IPS-15b (cell line): ENCODE results near the gene ZBTB8B.

Experiments
- H3K27me3 ChIP-seq: one replicate; pipeline ENCODE4 v1.6.1; 2013; ENCODE audit warnings: low read length; ENCODE audit not compliant: control insufficient read depth, insufficient read depth
- H3K36me3 ChIP-seq: one replicate; pipeline ENCODE4 v1.6.1; 2013; ENCODE audit warnings: low read length; ENCODE audit not compliant: control insufficient read depth, insufficient read depth
- H3K4me1 ChIP-seq: one replicate; pipeline ENCODE4 v1.6.1; 2013; ENCODE audit warnings: mild to moderate bottlenecking, low read length; ENCODE audit not compliant: control insufficient read depth, insufficient read depth
- H3K4me3 ChIP-seq: one replicate; pipeline ENCODE4 v1.5.1; 2013; ENCODE audit warnings: low read depth, low read length
- H3K9ac ChIP-seq: one replicate; pipeline ENCODE4 v1.6.1; 2013; ENCODE audit warnings: low read depth, mild to moderate bottlenecking, low read length
- H3K9me3 ChIP-seq: one replicate; pipeline ENCODE4 v1.6.1; 2013; ENCODE audit warnings: mild to moderate bottlenecking, low read length; ENCODE audit not compliant: control insufficient read depth, insufficient read depth

Gene ZBTB8B

DNA sequence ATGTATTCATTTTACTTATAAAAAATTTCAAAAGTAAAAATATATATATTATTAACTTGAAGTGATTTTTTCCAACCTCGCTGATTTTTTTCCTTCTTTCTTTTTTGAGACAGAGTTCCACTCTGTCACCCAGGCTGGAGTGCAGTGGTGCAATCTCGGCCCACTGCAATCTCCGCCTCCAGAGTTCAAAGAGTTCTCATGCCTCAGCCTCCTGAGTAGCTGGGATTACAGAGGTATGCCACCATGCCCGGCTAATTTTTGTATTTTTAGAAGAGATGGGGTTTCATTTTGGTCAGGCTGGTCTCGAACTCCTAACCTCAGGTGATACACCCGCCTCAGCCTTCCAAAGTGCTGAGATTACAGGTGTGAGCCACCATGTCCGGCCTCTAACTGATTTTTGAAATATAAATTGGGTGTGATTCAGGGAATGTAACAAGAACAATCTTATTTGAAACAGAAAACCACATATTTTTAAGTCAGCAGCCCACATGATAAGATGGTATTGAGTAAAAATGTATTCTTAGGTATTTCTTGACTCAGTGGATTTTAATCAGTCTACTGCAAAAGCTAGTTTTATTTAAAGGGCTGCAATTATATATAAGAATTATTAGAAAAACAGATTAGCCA, 30.0 kb downstream of the ZBTB8B start:
- Histone ChIP-seq H3K4me1 (no peaks in the 10 kb centered on the region), H3K4me3 (no peak overlapping the region), H3K36me3 (no peaks in the 10 kb centered on the region), H3K9ac (no peak overlapping the region), H3K9me3 (no peaks in the 10 kb centered on the region), H3K27me3 (no peaks in the 10 kb centered on the region)

DNA sequence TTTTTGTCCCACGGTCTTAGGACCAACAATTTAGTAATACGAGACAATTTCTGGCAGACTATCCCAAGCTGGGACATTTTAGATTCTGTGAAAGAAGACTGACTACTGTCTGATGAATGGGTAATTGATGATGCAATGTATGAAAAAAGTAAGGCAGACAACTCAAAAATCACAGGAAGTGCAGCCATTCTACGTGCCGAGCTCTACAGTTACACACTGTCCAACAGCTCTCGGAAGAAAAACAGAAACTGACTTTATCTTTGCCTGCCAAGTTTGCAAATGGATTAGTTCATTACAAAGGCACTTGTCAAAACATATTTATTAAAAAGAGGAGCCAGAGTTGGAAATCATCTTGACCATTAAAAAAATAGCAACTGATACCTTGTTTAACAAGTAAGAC, 31.3 kb downstream of the ZBTB8B start:
- no peaks in the 10 kb centered on the region for H3K9me3 ChIP-seq
- no peaks in the 10 kb centered on the region for H3K4me1 ChIP-seq
- no peak overlapping the region for H3K9ac ChIP-seq
- no peaks in the 10 kb centered on the region for H3K36me3 ChIP-seq
- no peaks in the 10 kb centered on the region for H3K27me3 ChIP-seq
- H3K4me3 ChIP-seq: no peak overlapping the region

DNA sequence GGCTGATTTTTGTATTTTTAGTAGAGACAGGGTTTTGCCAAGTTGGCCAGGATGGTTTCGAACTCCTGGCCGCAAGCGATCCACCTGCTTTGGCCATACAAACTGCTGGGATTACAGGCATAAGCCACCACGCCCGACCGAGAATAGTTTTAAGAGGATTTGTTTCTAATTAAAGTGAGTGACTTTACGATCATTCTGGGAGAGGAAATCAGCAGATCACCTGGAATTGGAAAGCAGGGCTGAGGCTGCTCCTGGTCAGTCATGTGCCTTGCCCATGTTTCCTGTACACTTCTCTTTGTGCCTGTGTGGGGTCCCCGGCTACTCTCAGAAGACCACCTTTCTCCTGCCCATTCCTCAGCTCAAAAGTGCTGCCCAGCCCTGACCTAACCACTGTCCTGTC, 33.9 kb downstream of the ZBTB8B start:
- H3K9ac ChIP-seq: no peak overlapping the region
- no peak overlapping the region for H3K4me3 ChIP-seq
- no peaks in the 10 kb centered on the region for H3K27me3 ChIP-seq
- no peaks in the 10 kb centered on the region for H3K9me3 ChIP-seq
- H3K36me3 ChIP-seq: no peaks in the 10 kb centered on the region
- no peaks in the 10 kb centered on the region for H3K4me1 ChIP-seq

DNA sequence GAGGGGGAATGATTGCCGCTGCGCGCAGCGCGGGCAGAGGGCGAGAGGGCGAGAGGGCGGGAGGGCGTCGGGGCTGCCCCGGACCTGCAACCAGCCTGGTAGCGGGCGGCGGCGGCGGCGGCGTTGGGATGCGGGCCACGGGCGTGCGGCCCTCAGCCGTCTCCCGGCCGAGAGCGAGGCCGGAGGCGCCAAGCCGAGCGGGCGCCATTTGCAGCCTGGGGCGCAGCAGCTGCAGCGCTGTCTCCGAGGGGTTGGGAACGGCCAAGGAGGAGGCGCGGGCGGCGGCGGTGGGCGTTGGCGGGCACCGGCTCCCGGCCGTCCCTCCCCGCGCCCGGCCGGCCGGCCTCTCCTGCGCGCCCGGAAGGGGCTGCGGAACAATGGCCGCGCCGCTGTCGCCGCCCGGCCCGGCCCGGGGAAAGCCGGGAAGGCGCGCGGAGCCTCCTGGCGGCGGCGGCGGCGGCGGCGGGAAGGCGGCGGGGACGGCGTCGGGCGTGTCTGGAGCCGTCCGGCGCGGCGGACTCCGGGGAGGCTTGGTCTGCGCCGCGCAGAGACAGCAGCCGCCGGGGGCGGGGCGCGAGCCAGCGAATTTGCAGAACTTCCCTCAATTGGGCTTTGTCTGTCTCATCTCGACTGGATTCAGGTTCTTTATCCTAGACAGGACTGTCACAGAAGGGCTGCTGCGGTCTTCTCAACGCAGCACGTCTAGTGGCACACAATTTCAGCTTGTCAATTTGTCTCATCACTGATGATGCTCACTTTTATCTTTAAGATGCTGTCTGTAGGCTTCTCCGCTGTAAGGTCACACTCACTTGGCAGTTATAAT, 35.7 kb downstream of the ZBTB8B start:
- Histone ChIP-seq H3K9ac (no peak overlapping the region), H3K4me3 (peak overlapping the region; percentile 65), H3K36me3 (no peaks in the 10 kb centered on the region), H3K9me3 (no peaks in the 10 kb centered on the region), H3K27me3 (no peaks in the 10 kb centered on the region), H3K4me1 (no peaks in the 10 kb centered on the region)

DNA sequence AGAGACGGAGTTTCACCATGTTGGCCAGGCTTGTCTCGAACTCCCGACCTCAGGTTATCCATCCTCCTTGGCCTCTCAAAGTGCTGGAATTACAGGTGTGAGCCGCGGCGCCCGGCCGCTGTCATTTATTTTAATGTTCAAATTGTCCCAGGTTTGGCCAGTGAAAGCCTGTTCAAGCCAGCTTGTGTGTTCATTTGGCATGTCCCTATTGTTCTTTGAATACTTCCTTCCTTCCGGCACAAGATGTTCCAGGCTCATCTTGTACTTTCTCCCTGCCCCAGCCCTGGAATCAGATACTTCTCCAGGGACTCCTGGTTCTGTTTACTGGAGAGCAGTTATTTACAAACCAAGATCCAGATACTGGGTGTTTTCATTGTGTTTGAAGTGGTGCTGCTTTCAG, 37.0 kb downstream of the ZBTB8B start:
- no peak overlapping the region for H3K4me3 ChIP-seq
- H3K36me3 ChIP-seq: no peaks in the 10 kb centered on the region
- no peaks in the 10 kb centered on the region for H3K27me3 ChIP-seq
- H3K9ac ChIP-seq: no peak overlapping the region
- no peaks in the 10 kb centered on the region for H3K4me1 ChIP-seq
- H3K9me3 ChIP-seq: no peaks in the 10 kb centered on the region

DNA sequence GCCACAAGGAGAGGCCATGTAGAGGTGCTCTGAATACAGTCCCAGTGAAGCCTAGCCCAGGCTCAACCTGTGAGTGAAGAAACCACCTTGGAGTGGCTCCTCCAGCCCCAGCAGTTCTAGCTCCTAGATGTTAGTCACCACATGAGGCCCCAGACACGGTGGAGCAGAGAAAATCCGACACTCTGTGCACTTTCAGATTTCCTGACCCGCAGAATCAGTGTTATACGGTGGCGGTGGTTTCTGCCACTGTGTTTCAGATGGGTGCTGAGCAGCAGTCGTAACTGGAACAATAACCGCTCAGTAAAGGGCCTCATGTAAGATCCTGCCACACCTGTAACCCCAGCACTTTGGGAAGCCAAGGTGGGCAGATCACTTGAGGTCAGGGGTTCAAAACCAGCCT, 38.3 kb downstream of the ZBTB8B start:
- H3K4me3 ChIP-seq: no peak overlapping the region
- no peaks in the 10 kb centered on the region for H3K4me1 ChIP-seq
- H3K9me3 ChIP-seq: no peaks in the 10 kb centered on the region
- no peaks in the 10 kb centered on the region for H3K36me3 ChIP-seq
- no peaks in the 10 kb centered on the region for H3K27me3 ChIP-seq
- no peak overlapping the region for H3K9ac ChIP-seq

DNA sequence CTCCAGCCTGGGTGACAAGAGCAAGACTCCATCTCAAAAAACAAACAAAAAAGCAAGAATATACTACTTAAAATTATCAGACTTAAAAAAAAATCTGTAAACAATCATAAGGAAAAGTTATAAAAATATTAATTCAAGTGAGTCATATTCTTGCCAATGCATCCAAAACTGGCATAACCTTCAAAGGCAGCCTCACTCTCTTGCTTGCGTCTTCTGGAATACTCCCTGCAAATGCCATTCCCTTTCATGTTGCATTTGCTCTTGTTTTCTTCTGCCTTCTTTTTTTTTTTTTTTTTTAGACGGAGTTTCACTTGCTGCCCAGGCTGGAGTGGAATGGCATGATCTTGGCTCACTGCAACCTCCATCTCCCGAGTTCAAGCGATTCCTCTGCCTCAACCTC, 42.1 kb downstream of the ZBTB8B start:
- no peaks in the 10 kb centered on the region for H3K4me1 ChIP-seq
- no peak overlapping the region for H3K4me3 ChIP-seq
- H3K9me3 ChIP-seq: no peaks in the 10 kb centered on the region
- no peaks in the 10 kb centered on the region for H3K36me3 ChIP-seq
- no peaks in the 10 kb centered on the region for H3K27me3 ChIP-seq
- no peak overlapping the region for H3K9ac ChIP-seq

DNA sequence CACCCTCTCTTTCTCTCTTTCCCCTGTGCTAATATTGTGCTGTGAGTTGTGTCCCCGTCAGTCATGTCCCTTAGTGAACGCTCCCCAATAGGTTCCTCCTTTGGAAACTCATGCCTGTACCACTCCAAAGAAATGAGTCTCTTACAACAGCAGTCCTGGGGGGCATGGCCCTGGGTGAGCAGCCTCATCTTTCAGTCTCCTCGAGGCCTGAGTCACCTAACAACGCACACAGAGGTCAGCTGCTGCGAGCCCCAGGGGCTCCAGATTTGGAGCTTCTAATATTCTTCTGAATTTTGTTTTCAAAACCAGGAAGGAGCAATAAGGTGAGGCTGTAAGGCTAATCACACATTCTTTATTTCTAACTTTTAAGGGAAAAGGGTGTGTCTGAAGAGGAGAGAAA, 43.9 kb downstream of the ZBTB8B start:
- H3K9me3 ChIP-seq: no peaks in the 10 kb centered on the region
- no peak overlapping the region for H3K4me3 ChIP-seq
- H3K4me1 ChIP-seq: no peaks in the 10 kb centered on the region
- no peaks in the 10 kb centered on the region for H3K36me3 ChIP-seq
- H3K9ac ChIP-seq: no peak overlapping the region
- H3K27me3 ChIP-seq: no peaks in the 10 kb centered on the region

DNA sequence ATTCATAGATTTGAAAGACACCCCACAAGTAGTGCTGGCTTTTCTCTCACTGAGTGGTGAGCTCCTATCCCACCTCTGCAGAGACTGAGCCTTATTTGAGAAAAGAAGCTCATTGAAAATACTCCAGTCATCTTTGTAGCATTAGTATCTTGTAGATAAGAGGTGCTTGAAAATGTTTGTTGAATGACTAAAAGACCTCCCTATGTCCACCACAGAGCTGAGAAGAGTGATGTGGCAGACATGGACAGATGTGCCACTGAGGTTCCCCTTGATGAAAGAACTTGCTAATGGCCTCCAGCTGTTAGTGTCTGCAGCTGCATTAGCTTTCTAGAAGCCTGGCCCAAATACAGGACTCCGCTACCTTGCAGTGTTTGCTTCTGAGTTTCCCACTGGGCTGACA, 45.1 kb downstream of the ZBTB8B start:
- no peak overlapping the region for H3K9ac ChIP-seq
- H3K36me3 ChIP-seq: no peaks in the 10 kb centered on the region
- no peaks in the 10 kb centered on the region for H3K9me3 ChIP-seq
- H3K27me3 ChIP-seq: no peaks in the 10 kb centered on the region
- H3K4me3 ChIP-seq: no peak overlapping the region
- no peaks in the 10 kb centered on the region for H3K4me1 ChIP-seq
